SK-N-SH (cell line): ENCODE data around the gene RIMS1. TPM values are rescaled to one million over a fixed set of nuclear protein-coding genes. Genes with fewer than 3 reads are reported as not detected.

Source experiments
- CTCF ChIA-PET: fragments of 300-600, 350-600 bp; formaldehyde crosslinking; extraction: SDS; loops from one replicate; lab custom pipeline; 2021; lab: Yijun Ruan, JAX
- POLR2A ChIA-PET: fragments of 350-600 bp; sonication (Branson Sonifier 250); formaldehyde crosslinking; extraction: SDS; loops from one replicate; lab custom pipeline; 2020; ENCODE audit warnings: antibody characterized with exemption, inconsistent platforms; lab: Yijun Ruan, JAX
- DNase-seq: peaks from one replicate; pipeline ENCODE4 v3.0.0; 2012
- H2AFZ ChIP-seq: fragments of 200-600 bp; sonication (generic); 2 replicates; pipeline ENCODE4 v1.8.1; 2016; ENCODE audit warnings: antibody characterized with exemption, mild to moderate bottlenecking, low read depth
- H3F3A ChIP-seq: fragments of 200-600 bp; sonication (generic); replicated peaks from 2 replicates; pipeline ENCODE3; 2016; ENCODE audit warnings: antibody characterized with exemption, mild to moderate bottlenecking; ENCODE audit not compliant: insufficient read depth
- H3K27ac ChIP-seq, 2 experiments: fragments of 200-500 bp in 1 of 2; fragments of 200-600 bp in 1 of 2; sonication (Bioruptor generic) in 1 of 2; sonication (generic), shearing (Covaris generic) in 1 of 2; 2 replicates each; pipeline versions ENCODE4 v1.5.1 to v1.6.1; 2014 to 2016; ENCODE audit warnings: low read depth in 2 of 2, inconsistent platforms in 1 of 2, low read length in 1 of 2, mild to moderate bottlenecking in 1 of 2, mixed read lengths in 1 of 2
- H3K27me3 ChIP-seq: fragments of 200-600 bp; sonication (generic), shearing (Covaris generic); 2 replicates; pipeline ENCODE4 v1.6.1; 2016; ENCODE audit warnings: mixed run types; ENCODE audit not compliant: insufficient read depth
- H3K36me3 ChIP-seq, 2 experiments: fragments of 200-500 bp in 1 of 2; fragments of 200-600 bp in 1 of 2; sonication (Bioruptor generic) in 1 of 2; sonication (generic) in 1 of 2; replicated peaks in 1 of 2; 2 replicates each; pipeline versions ENCODE3 to v1.5.1; 2014 to 2016; ENCODE audit warnings: low read length in 1 of 2, mild to moderate bottlenecking in 1 of 2; ENCODE audit not compliant: insufficient read depth in 2 of 2, control insufficient read depth in 1 of 2
- H3K4me1 ChIP-seq, 2 experiments: fragments of 200-500 bp in 1 of 2; fragments of 200-600 bp in 1 of 2; sonication (Bioruptor generic) in 1 of 2; sonication (generic), shearing (Covaris generic) in 1 of 2; 2 replicates each; pipeline versions ENCODE4 v1.5.1 to v1.6.1; 2014 to 2016; ENCODE audit warnings: low read depth in 1 of 2, low read length in 1 of 2, mixed run types in 1 of 2; ENCODE audit not compliant: insufficient read depth in 2 of 2, control insufficient read depth in 1 of 2
- H3K4me2 ChIP-seq: fragments of 200-600 bp; sonication (generic), shearing (Covaris generic); 2 replicates; pipeline ENCODE4 v1.6.1; 2017; ENCODE audit warnings: mixed run types
- H3K4me3 ChIP-seq, 2 experiments: fragments of 200-500 bp in 1 of 2; fragments of 200-600 bp in 1 of 2; sonication (Bioruptor generic) in 1 of 2; sonication (generic), shearing (Covaris generic) in 1 of 2; 2 replicates each; pipeline versions ENCODE4 v1.5.1 to v1.8.1; 2014 to 2016; ENCODE audit warnings: low read depth in 2 of 2, inconsistent platforms in 1 of 2, low read length in 1 of 2, mild to moderate bottlenecking in 1 of 2, mixed read lengths in 1 of 2, moderate library complexity in 1 of 2
- H3K79me2 ChIP-seq: fragments of 200-600 bp; sonication (generic); 2 replicates; pipeline ENCODE4 v1.8.1; 2017; ENCODE audit warnings: mild to moderate bottlenecking; ENCODE audit not compliant: insufficient read depth
- H3K9ac ChIP-seq: fragments of 200-600 bp; sonication (generic); 2 replicates; pipeline ENCODE4 v1.6.1; 2017; ENCODE audit warnings: mixed run types
- H3K9me2 ChIP-seq: fragments of 200-600 bp; sonication (generic); 2 replicates; pipeline ENCODE4 v1.6.1; 2017; ENCODE audit warnings: mixed run types
- H3K9me3 ChIP-seq: fragments of 200-600 bp; sonication (generic); 2 replicates; pipeline ENCODE4 v1.6.1; 2017; ENCODE audit warnings: mixed run types, mild to moderate bottlenecking, moderate library complexity
- H4K20me1 ChIP-seq: fragments of 200-600 bp; sonication (generic); 2 replicates; pipeline ENCODE4 v1.6.1; 2017; ENCODE audit warnings: mild to moderate bottlenecking, mixed run types; ENCODE audit not compliant: insufficient read depth
- ELF1 ChIP-seq: IDR thresholded peaks from 2 replicates; pipeline ENCODE4 v1.4.0; 2012
- FOXM1 ChIP-seq: IDR thresholded peaks from 2 replicates; pipeline ENCODE4 v1.4.0; 2012; ENCODE audit warnings: low read depth, mild to moderate bottlenecking
- MAX ChIP-seq: IDR thresholded peaks from 2 replicates; pipeline ENCODE4 v1.4.0; 2012; ENCODE audit warnings: low read depth
- MXI1 ChIP-seq: IDR thresholded peaks from 2 replicates; pipeline ENCODE4 v1.6.1; 2012; ENCODE audit warnings: mild to moderate bottlenecking, low read depth, low read length, improper control_type of control experiment
- NRF1 ChIP-seq: IDR thresholded peaks from 2 replicates; pipeline ENCODE4 v1.6.1; 2012; ENCODE audit warnings: low read depth, mild to moderate bottlenecking, low read length
- POLR2AphosphoS5 ChIP-seq: IDR thresholded peaks from 2 replicates; pipeline ENCODE4 v1.6.1; 2012; ENCODE audit warnings: low read depth, low read length
- REST ChIP-seq: IDR thresholded peaks from 2 replicates; pipeline ENCODE4 v1.6.1; 2012; ENCODE audit warnings: mild to moderate bottlenecking, low read depth, low read length, moderate library complexity
- RFX5 ChIP-seq: IDR thresholded peaks from 2 replicates; pipeline ENCODE4 v1.6.1; 2012; ENCODE audit warnings: mild to moderate bottlenecking, improper control_type of control experiment, low read length
- RXRA ChIP-seq: IDR thresholded peaks from 2 replicates; pipeline ENCODE4 v1.4.0; 2012; ENCODE audit warnings: low read depth, mild to moderate bottlenecking, borderline replicate concordance
- TAF1 ChIP-seq: IDR thresholded peaks from 2 replicates; pipeline ENCODE4 v1.6.1; 2012; ENCODE audit warnings: low read depth, mild to moderate bottlenecking, low read length, moderate library complexity, borderline replicate concordance
- TCF12 ChIP-seq: IDR thresholded peaks from 2 replicates; pipeline ENCODE4 v1.4.0; 2012
- TEAD4 ChIP-seq: IDR thresholded peaks from 2 replicates; pipeline ENCODE4 v1.4.0; 2012; ENCODE audit warnings: mild to moderate bottlenecking, borderline replicate concordance; ENCODE audit not compliant: insufficient read depth
- USF2 ChIP-seq: fragments of 150-350 bp; IDR thresholded peaks from 2 replicates; pipeline ENCODE4 v1.6.1; 2017; ENCODE audit warnings: antibody characterized with exemption, low read length, low read depth, borderline replicate concordance
- YY1 ChIP-seq: IDR thresholded peaks from 2 replicates; pipeline ENCODE4 v1.4.0; 2012; ENCODE audit warnings: low read depth, mild to moderate bottlenecking
- ZBTB33 ChIP-seq: IDR thresholded peaks from 2 replicates; pipeline ENCODE4 v1.4.0; 2012; ENCODE audit warnings: low read depth, borderline replicate concordance
- WGBS: methylation state at CpG from one replicate; pipeline ENCODE4 v1.1.6; 2017; ENCODE audit warnings: low lambda C conversion rate; 5-methylcytosine and 5-hydroxymethylcytosine counted together
- polyA plus RNA-seq, 3 experiments: library from polyadenylated mRNA; depleted of rRNA; stranded (reverse); fragments of >200 nt; gene quantifications; 2 replicates each; pipeline ENCODE4 v1.2.3, GENCODE V29; 2012

RIMS1 gene
- polyA plus RNA-seq, 1 of the 3 experiments (the other 2 are of a cell fraction): 0.20 TPM

- H3K4me1 ChIP-seq: no peaks in the 10 kb centered on the region
- ChIA-PET POLR2A (no interaction called here), CTCF (interaction anchor here (1.0 kb wide), 1 partner anchor 12 kb away, joined by 4 read pairs; no protein-coding TSS in a partner anchor)
- H3K9me3 ChIP-seq: no peaks in the 10 kb centered on the region
- no peaks in the 10 kb centered on the region for H4K20me1 ChIP-seq
- no peak for TF ChIP-seq POLR2AphosphoS5
- TF ChIP-seq FOXM1: no peak
- no peak for TF ChIP-seq ELF1
- no peak for TF ChIP-seq REST
- no peak for TF ChIP-seq USF2
- TF ChIP-seq YY1: no peak
- TF ChIP-seq TEAD4: no peak
- no peak for TF ChIP-seq TAF1
- TF ChIP-seq MAX: no peak
- no peak for TF ChIP-seq TCF12
- no peak for TF ChIP-seq MXI1
- no peak for TF ChIP-seq NRF1
- no peak for TF ChIP-seq RXRA
- no peak for TF ChIP-seq ZBTB33
- TF ChIP-seq RFX5: no peak
- H3K9ac ChIP-seq: no peak overlapping the region
- H3K36me3 ChIP-seq: no peaks in the 10 kb centered on the region
- no peaks in the 10 kb centered on the region for H3F3A ChIP-seq
- no peak for DNase-seq
- no peak overlapping the region for H3K4me2 ChIP-seq
- no peaks in the 10 kb centered on the region for H3K79me2 ChIP-seq
- no peak overlapping the region for H3K4me3 ChIP-seq
- WGBS: 86% methylated on average over 2 of the region's 2 CpGs
- H3K27ac ChIP-seq: no peak overlapping the region
- no peaks in the 10 kb centered on the region for H3K9me2 ChIP-seq
- H2AFZ ChIP-seq: no peak overlapping the region
- no peaks in the 10 kb centered on the region for H3K27me3 ChIP-seq
Observed at GRCh38 chr6:72203983-72204382, 317.6 kb downstream of the RIMS1 start.
